Stimulated activated CD8-positive, alpha-beta memory T cell treated with anti-CD3 and anti-CD28 coated beads, Interleukin-12 subunit alpha, Interleukin-12 subunit beta, amount 100 ng/mL, for 24 hours (primary cell): Measurements from ENCODE around the gene AGBL1.

ENCODE experiments used
- DNase-seq: peaks from one replicate; pipeline ENCODE4 v3.0.0-alpha.2; 2020; ENCODE audit errors: extremely low read depth

Gene AGBL1

DNA sequence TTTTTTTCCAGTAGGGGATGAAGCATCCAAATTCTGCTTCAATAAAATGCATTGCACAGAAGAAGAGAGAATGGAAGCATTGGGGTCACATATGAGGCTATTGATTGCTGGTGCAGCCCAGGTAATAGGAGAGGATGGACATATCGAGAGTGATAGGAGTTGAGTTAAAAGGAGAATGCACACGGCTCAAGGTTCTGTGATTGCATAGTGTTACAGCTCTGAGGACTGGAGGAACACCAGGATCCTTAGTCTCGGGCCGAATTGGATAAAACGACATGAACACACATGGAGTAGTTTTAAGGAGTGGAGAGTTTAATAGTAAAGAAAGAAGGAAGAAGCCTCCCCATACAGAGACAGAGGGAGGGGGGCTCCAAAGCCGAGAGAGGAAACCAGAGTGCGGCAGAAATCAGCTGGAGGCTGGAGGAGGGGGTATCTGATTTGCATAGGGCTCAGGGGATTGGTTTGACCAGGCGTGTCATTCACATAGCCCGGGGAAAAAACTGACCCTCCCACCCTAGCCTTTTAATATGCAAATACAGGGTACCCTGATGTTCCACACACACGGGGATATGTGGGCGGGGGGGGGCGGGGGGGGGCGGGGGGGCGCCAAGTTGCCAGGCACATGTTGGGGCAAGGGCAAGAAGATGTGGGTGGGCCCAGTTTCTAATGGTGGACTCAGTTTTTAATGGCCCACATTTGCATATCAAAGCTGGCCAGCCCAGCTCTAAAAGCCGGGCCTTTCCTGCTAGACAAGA, 156.9 kb downstream of the AGBL1 start:
- no peak for DNase-seq

DNA sequence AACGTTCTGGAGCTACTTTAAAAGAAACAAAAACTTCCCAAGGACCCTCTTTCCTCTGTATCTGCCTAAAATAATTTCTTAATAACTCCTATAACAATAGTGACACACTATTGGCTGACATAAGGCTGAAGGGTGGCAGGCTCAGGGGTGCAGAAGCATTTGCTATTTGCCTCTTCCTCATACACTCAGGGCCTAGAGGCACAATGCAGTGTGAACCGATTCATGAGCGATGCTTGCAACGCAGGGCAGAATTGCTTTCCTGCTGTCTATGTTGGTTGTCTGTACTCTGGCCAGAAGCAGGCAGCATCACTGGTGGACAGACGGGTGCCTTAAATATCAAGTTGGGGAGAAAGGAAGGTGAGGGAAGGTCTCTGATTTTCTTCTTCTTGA, 157.4 kb downstream of the AGBL1 start:
- no peak for DNase-seq

DNA sequence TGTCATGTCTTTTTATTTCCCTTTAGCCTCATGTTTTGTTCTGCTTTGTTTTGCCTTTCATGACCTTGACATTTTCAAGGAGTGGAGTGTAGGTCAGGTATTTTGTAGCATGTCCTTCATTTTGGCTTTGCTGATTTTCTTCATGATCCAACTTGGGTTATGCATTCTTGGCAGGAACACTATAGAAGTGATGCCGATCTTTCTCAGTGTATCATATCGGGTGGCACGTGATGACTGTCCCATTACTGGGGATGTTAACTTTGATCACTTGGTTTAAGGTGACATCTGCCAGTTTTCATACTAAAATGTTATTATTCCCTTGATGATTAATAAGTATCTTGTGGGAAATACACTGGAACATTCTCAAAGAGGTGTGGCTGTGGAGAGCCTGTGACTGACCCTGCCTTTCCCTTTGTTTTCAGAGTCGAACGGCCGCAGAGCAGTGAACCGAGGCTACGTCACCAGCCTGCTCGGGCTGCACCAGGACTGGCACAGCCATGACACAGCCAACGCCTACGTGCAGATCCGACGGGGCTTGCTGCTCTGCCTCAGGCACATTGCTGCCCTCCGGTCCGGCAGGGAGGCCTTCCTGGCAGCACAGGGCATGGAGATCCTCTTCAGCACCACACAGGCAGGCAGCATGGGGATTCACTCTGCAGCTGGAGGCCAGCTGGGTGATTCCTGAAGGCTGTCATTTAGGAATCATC, 167.7 kb downstream of the AGBL1 start:
- no peak for DNase-seq

DNA sequence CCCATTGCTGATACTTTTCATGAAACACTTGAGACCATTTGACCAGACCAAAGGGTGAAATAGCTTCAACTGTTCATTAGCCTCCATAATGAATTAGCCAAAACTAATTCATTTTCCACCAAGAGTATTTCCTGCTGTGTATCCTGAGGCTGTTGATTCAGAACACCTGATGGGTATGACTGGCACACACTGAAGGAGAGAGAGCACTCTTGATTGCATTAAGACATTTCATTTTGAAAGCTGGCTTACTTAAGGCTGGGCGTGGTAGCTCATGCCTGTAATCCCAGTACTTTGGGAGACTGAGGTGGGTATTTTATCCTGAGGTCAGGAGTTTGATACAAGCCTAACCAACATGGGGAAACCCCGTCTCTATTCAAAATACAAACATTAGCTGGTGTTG, 175.6 kb downstream of the AGBL1 start:
- no peak for DNase-seq

DNA sequence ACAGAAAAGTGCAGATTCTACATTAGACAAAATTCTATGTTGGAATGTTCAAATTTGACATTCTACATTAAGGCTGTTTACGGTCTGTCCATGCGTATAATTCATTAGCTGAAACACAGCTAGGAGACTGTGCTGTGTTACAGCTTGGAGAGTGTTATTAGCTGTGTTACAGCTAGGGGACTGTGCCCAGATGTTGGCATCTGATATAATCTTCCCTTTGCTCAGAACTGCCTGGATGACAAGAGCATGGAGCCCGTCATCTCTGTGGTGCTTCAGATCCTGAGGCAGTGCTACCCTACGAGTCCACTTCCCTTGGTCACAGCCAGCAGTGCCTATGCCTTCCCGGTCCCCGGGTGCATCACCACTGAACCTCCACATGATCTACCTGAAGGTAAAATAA, 177.0 kb downstream of the AGBL1 start:
- no peak for DNase-seq

DNA sequence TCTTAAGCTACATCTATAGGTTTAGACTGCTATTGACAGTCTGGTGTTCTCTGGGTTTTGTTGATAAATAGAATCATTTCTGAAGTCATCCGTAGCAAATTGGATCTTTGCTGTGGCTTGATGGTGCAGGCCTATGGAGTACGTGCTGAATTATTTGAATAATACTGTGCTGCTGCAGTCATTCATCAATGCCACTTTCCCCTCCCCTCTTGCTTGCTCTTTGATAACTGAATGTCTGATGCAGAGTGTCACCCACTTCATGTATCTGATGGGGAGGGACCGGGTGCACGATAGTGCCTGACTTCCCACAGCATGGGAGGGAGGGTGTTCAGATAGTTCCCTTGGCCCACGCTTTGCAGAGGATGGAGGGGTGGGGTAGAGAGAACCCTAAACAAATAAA, 179.9 kb downstream of the AGBL1 start:
- DNase-seq, result no peak

DNA sequence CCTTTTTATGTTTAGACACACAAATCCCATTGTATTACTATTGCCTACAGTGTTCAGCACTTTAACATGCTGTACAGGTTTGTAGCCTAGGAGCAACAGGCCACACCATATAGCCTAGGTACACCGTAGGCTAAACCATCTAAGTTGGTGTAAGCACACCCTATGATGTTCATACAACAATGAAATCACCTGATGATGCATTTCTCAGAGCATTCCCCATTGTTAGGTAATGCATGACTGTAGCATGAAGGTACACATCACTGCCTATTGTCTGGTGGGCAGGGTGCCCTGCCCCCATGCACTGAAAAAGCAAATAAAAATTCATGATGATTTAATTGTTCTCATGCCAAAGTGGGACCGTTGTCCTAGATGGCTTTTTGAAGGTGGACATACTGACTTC, 183.6 kb downstream of the AGBL1 start:
- no peak for DNase-seq

DNA sequence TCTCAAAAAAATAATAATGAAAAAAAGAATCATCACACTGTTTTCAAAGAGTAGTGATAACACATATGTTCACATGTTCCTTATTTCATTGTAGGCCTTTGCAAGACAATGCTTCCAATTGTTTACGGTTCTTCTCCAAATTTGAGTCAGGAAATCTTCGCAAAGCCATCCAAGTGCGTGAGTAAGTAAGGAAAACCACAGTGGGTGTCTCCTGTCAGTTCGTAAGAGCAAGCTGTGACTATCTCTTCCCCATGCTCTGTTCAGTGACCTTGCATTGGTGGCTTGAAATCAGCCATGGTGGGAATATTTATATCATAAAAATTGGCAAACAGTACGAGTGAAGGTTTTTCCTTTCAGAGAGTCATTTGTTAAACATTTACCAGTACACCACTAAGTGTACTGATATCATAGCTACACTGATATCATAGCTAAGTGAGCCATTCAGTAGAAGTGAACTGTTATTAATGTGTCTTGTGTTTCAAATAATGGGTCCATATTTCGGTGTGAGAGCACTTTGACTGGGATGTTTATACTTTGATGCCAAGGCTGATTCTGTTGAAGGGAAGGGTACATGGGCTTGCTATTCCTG, 187.3 kb downstream of the AGBL1 start:
- DNase-seq, result no peak

DNA sequence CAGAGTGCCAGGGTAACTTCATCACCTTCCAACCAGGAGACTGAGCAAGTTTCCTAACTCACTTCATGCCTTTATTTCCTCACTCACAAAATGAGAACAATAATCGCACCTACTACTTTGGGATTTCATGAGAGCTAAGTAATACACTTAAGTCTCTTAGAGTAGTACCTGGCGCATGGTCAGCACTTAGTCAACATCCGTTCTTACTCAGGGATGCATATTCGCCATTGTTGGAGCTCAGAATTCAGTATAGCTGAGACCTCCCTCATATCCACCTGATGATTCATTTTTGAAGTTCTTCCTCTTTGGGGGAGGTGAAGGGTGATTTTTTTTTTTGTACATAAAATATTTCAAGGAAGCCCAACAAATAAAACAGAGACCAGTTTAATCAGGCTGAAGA, 188.2 kb downstream of the AGBL1 start:
- no peak for DNase-seq

DNA sequence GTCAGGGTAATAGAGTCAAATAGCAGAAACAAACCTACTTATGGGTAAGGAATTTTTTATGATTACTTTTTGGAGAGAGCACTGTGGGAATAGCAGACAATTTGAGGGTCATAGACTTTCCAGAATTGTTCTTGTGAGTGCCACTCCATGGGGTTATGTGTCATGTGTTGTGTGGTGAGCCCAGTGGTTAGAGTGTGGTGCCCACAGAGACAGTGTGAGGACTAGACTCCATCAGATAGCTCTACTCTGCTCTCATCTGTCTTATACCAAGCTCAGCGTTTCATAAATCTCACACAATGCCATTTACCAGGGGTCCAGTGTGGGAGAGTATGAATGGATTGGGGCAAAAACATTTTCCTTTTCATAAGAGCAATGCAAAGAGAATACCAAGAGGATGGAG, 188.9 kb downstream of the AGBL1 start:
- no peak for DNase-seq

DNA sequence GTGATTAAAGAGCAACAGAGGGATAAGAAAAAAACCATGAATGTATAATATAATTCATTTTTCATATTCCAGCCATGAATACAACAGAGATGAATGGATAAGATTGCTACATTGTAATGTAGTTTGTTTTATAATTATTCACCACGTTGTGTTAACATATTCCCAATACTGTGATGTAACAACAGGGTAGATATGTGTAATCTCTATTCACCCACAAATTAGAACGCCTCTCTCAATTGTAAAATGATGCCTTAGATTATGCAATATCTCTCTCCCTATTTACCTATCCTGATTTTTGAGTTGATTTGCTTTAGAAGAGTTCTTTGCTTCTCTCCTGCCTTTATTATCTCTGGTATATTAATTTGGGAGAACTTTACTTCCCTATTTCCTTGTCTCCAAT, 193.6 kb downstream of the AGBL1 start:
- no peak for DNase-seq

DNA sequence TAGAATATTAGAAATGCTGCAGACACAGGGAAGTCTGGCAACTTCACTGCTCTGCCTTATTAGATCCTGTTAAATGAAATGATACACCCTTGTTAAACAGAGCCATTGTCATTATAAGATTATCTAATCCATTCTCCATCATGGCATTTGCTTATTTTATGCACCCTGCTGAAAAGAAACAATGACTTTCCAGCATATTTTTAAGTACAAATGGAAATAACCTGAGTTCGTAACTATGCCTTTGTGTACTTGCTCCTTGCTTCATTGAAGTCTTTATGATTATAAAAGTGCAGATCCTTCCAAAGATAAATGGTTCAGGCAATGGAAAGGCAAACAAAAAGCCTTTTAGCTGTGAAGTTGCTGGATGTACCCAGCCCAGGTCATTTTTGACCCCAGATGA, 195.7 kb downstream of the AGBL1 start:
- no peak for DNase-seq

DNA sequence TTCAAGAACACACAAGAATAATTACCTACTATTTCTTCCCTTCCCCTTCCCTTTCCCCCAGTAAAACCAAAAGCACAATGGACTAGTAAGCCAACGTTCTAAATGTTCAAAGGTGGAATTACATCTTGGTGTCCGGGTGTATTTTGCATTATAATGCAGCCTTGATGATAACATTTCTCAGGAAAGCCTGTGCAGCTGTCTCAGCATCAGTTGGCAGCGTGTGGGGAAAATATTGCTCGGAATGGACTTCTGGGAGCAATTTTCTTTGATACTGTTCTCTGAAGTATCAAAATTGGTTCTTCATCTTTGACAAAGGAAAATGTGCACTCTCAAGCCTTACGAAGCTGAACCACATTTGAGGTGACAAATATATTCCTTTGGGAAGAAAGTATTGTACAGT, 198.9 kb downstream of the AGBL1 start:
- no peak for DNase-seq

DNA sequence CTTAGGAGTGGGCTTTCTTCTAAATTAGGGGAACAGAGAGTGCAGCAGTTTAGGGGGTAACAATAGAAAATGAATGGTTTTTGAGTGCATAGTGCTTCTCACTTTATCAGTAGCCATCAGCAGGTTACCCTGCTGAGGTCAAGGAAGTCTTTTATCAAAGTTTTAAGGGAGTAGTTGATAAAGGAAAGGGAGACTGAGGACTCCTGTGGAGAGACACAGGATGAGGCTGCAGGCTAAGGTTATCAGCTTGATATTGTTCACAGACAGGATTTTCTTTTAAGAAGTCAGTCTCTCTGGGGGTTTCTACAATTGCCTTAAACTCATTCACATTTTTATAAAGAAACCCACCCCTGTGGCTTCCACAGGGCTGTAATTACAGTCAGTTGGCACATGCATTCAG, 205.0 kb downstream of the AGBL1 start:
- no peak for DNase-seq

DNA sequence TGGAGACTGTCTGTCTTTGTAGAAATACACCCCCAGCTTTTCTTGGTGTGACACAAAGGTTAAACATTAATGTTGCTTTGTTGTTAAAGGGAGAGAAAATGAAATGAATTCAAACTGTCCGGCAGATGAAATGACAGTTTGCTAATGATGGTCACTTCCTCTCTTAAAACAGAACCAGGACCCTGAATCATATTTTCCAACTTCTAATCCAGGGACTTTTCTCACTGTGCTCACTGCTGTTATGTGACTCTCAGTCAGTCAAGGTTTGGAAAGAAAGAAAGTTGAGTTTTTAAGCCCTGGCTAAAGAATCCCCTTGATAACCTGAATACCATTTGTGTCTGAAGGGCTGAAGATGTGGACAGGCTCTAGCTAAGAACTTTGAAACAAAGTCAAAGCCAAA, 215.8 kb downstream of the AGBL1 start:
- DNase-seq, result no peak

DNA sequence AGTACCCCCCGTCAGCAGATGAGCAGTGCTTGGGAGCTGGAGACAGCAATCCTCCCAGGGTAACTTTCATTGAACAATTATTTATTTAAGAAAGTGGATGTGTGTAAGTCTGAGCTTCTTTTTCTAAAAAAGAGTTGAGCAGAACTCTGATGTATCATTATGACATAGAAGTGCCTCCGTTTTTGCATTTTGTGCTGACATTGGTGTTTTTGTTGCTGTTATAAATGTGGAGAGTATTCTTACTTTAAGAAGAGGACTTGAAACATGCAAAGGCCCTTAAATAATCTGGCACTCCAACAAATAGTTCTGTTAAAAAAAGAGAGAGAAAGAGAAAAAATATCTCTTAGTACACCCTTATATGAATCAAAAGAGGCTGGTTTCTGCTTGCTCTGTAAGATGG, 217.1 kb downstream of the AGBL1 start:
- DNase-seq, result no peak

DNA sequence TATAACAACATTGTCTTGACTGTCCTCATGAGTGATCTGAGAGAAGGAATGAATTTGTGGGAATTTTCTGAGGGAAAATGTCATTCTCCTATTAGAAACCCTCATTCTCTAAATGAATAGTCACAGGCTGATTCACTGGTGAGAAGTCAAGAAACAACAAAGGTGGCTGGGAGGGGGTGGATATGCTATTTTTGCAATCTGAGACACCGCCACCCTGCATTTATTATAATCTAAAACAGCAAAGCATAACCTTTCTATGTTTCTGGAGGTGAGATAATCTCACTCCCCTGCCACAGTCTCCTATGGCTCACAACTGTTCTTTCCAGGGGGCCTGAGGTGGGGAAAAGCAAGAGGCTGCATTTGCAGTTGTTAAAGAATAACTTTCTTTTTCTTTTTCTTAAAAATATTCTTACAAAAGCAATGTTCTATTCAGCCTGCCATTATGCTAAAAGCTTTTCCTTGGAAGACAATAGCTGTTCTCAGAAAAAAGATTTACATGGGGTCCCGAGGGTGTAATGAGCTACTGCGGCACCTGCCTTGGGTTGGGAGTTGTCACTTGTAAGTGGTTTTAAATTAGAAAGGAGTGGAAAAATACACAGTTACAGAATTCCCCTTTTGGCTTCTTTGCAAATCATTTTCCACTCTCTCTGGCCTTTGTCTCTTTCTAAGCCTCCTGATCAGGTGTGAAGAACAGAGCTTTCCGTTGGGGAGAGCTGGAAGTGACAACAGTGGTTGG, 220.9 kb downstream of the AGBL1 start:
- DNase-seq, result no peak

DNA sequence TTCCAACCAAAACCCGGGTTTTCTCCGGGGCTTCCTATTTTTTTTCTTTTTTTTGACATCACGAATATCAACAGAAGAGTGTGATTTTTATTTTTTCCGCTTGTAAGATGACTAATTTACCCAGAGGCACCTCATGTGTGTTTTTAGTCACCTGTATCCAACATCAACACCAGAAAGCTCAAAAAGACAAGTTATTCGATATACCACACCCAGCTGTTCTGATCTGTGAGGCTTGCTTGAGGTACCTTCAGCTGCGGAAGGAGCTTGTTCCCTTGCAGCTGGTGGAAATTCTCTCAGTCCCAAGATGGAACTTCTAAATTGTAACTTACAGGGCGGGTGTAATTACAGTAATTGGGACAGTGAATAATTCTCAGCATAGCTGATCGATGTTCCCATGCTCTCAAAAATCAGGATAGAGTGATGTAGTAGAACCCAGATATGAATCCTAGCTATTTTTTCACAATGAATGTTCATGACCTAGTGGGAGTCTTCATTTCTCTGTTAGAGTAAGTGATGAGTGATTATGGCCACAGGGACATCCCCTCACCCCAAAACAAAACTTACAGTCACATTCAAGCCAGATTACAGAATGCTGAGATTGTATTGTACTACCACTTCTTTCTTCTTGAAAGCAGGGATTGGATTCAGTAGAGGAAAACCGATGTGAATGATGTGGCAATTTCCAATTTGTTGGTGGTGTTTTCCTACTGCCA, 232.1 kb downstream of the AGBL1 start:
- DNase-seq, result no peak

DNA sequence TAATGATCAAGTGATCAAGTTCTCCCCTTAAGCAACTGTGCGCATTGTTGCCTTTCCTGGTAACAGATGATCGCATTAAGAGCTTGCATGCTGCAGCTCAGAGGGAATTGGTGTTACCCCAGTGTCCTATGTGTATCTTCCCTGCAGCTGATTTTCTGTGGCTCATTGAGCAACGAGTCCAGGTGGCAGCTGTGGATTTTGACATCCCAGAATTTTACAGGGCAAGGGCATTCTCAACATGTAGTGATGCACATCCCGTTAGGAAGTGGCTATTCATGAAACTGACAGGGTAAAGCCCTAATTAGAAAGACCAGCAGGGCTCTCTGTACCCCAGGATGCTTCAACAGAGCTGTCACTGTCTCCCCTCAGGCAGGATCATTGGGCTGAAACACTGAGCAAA, 232.8 kb downstream of the AGBL1 start:
- no peak for DNase-seq

DNA sequence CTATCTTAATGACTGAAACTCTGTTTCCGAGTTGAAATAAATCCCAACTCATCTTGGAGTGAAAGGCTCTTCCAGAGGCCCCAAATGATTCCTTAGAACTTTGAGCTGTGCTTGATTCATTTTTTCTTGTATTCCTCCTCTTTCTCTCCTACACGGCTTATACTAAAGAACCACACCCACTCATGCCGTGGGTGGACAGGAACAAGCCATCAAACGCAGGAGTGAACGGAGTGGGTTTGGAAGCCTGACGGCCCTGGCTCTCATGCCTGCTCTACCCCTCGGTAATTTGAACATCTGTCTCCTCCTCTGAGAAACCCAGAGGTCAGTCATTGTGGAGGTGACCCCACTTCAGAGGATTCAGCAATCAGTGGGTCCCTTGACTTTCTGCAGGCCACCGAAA, 236.5 kb downstream of the AGBL1 start:
- no peak for DNase-seq

DNA sequence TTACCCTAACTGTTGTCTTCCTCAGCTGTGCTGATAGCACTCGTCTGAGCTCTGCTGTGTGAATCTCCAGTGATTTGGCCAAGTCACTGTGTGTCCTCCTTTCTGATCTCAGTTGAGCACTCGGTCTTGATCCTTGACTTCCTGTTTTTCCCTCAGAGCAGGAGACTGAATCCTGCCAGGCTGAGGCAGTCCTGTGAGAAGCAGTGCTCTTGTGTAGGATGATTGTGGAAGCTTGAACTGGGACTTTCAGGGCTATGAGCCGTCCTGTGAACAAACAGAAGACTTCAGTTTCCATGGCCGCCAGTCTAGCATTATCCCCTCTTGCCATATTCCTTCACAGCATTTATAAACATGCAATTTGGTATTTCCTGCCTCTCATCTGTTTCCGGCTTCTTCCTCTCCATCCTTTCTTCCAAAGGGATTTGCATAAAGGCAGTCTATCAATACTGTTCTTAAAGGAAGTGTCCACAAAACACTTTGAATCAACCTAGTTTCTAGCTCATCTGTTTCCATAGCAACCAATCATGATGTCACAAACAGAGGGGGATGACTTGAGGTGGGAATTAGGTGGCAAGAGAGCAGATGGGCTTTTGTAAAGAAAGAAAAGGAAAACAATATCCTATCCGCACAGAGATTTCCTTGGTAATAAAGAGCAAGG, 237.2 kb downstream of the AGBL1 start:
- DNase-seq, result no peak

DNA sequence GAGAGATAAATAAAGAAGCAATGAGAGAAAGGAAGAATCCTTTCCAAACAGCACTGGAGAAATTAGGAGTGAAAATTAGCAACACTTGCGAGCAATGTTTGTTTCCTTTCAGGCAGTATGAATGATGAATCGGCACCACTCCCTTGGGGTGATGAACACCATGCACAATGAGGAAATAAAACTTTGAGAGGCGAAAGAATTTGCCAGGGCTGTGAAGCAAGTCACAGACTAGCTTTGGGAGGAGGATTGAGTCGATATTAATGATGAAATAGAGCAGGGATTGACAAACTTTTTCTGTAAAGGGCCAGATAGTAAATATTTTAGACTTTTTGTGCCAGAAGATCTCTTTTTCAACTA, 237.7 kb downstream of the AGBL1 start:
- DNase-seq, result no peak
